ENCODE data around the gene RERG.

Gene RERG

DNA sequence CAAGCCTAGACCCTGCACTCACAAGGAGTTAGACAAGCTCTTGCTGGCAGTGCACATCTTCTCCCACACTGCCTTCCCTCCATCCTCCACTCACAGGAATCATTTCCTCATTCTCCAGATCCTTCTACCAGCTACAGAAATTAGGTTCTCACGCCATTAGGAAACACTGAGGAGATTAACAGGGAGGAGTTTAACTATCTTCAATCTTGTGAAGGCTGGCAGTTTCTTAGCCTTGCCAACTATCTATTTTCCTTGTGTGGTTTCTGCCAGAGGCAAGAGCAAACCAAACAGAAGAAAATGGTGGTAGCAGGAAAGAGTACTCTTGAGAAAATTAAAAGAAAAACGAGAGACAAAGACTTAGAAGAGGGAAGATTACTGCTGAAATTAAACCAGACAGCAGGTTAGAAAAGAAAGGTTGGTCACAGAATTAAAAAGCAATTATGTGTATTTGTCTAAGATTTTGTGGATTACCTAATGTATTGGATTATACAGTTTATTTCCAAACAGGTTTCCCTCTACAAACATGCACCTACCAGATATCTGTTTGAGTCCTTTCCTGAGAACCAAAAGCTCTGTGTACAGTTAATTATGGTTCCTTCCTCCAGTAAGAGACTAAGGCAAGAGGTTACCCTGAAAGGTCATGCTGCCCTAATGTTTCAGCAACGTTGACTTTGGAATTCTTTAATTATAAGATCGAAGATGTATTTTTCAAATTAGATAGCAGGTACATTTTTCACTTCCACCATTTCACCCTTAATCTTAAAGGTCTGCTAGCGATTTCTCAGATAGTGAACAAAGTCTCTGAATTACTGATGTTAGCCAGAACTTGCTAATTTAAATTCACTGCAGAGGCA lies 5.0 kb downstream of the RERG start:
- DNase-seq: no peak

GRCh38 chr12:15214851-15215601 lies 6.2 kb downstream of the RERG start:
- no peak for DNase-seq

DNA sequence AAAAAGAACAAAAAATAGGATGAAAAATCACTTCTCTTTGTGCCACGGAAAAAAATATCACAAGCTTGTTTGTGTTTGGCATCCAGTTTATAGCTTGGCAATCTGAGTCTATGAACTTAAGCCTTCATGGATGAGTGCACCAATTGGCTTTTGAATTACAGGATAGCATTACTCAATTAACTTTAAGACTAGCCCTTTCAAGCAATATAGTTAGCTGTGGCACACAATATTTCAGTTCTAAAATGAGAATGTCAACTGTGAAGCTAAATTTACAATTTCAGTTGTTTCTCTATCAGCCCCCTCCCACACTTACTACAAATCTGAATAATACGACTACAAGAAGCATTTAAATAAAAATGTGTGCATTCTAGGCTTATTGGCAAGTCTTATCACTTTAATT lies 8.3 kb downstream of the RERG start:
- DNase-seq: peak; percentile 3

DNA sequence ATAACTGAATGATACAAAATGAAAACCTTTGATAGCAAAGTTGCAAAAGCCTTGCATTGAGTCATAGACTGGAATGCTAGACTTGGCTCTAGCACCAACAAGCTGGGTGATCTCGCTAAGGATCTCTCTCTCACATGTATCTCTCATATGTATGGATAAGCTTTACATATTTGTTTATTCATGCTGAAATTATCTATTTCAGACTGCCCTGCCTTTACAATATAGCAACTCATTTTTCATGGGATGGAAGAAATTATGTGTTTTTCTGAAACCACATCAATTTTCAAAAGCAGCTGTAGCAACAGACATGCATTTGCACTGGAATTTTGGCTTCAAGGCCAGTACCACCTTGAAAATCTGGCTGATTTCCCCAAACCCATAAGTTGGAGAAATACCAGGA lies 11.4 kb downstream of the RERG start:
- no peak for DNase-seq

DNA sequence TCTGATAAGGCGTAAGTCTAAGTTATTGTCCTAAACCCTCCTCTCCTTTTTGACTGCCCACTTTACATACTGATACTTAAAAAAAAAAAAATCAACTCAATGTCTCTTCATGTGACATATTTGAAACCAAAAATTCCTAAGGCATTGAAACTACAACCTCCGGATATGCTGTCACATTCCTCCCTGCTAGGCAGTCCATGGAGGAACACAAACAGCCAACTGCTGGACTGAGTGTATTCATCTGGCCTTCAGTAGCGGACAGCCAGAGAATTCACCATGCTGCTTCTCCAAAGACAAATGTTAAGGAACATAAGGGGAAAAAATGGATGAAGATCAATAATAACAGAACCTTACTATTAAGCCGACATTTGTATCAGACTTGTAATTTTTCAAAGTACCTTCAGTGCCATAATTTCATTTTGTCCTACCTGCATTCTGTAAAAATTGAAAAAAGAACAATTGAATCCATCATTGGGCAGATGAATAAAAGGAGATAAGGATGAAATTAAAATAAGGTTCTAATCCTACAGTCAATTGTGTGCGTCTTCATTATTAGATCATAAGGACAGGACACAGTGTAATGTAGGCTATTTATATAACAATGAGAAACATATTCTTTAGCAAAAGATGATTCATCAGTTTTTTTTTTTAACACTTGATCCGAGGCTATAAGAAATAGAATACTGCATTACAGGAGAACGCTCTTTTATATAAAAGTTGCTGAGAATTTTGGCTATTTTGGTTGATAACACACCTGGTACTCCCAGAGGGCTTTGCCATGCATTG lies 12.2 kb downstream of the RERG start:
- DNase-seq: no peak

DNA sequence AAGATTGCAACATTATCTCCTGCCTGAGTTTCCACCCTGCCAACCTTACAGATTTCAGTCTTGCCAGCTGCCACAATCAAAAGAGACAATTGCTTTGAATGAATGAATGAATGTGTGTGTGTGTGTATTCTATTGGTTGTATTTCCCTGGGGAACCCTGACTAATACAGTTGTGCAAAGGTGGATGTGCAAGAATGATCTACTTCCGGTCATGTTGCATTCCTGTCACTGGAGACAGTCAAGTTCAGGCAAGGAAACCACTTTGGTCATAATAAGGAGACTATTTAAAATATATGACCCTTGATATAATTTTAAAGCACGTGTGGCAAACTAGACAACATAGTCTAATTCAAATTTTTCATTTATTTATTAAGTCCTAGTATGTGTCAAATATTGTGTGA lies 13.1 kb downstream of the RERG start:
- DNase-seq: no peak

GRCh38 chr12:15206831-15207389 lies 14.3 kb downstream of the RERG start:
- DNase-seq: no peak

DNA sequence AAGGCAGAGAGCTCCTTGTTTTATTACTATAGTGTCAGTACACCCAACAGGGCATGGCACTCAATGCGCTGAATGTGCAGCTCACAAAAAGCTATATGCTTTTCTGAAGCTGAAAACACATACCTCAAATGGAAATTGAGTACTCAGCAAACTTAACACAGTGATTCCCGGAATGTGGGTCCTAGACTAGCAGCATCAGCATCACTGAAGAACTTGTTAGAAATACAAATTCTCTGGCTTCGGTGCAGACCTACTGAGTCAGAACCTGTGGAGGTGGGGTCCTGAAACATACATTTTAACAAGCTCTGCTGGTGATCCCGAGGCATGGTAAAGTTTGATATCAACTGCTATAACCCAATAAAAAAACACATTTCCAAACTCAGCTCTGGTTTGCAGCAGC lies 14.9 kb downstream of the RERG start:
- DNase-seq: no peak

DNA sequence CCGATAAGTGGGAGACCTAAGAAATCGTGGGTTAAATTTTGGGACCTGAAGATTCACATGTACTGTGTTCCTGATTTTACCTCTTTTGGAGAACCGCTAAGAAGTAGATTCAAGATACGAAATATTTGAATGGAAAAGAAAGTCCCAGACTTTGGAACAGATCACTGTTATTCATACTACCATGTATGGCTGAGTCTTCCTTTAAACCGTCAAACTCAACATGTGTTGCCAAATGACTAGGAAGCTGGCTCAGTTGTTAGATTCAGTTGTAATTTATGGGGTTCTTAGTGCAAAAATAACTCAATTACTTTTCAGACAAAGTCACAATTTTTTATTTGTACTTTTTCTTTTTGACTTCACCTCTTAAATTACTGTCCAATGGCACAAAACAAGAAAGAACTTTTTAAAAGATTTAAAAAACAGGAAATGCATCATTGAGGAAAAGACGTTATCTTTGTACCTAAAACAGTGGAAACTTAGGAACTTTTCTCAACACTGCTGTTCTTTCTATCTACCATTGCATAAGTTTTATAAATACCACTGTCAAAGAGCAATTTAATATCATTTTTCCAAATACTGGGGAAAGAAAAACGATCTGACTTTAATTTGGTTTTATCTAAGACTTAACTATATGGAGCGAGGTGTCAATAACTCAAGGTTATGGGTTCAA lies 15.7 kb downstream of the RERG start:
- no peak for DNase-seq

DNA sequence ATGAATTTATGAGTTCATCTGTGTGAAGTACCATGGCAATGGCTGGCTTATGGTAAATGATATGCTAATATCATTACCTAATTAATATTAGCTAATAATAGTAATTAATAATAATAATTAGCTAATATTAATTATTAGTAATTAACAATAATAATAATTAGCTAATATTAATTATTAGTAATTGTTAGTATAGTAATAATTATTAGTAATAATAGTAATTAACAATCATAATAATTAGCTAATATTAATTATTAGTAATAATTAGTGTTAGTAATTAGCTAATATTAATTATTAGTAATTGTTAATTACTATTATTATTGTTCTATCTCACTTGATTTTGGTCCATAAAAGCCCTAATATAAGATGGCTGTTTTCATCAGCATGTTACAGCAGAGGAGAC lies 19.8 kb downstream of the RERG start:
- DNase-seq: no peak

DNA sequence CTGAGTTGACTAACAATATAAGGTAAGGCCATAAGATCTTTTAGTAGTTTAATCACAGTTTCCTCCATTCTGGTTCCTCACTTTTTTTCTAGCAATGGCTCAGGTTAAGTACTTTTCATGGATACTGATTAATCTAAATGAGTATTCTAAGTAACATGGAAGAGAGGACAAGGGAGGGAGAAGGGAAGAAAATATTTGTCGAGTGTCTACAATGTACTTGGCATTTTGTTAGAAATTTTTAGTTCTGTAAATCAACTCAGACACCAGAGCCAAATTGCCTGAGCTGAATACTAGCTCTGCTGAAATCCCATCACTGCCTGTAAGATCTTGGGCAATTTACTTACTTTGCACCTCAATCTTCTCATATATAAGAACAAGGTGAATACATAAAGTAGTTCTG lies 20.2 kb downstream of the RERG start:
- DNase-seq: no peak

DNA sequence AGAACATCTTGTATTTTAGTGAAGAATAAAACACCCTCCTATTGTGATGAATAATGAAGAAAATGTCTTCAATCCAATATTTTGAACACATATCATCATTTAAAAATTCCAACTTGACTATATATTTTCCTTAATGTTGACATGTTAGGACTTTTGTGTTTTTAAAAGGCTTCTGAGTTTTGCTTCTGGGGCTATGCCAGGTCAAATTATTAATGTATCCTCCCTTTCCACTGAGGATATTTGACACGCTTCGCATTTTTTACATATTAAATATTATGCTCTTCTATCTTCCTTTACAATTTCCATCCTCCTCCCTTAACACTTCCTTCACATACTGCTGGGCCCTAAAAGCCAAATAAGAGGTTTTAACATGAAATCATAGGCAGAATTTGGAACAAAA lies 20.6 kb downstream of the RERG start:
- no peak for DNase-seq

DNA sequence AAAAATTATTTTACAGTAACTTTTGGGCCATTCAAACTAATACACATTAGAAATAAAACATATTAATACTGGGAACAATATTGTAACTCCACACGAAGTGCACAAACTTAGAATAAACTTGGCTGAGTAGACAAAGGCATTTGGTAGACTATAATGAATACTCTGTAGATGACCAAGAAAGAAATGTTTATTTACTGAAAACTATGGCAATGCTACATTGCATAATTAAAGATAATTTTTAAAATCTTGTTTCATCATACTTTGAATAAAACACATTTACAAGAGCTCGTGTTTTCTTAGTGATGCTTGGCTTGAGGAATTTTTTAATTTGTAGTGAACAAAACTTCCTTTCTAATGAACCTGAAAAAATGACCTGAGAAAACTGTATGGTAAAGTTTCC lies 21.3 kb downstream of the RERG start:
- no peak for DNase-seq

- no peak for DNase-seq
Observed at GRCh38 chr12:15196678-15197505, 24.3 kb downstream of the RERG start.

DNA sequence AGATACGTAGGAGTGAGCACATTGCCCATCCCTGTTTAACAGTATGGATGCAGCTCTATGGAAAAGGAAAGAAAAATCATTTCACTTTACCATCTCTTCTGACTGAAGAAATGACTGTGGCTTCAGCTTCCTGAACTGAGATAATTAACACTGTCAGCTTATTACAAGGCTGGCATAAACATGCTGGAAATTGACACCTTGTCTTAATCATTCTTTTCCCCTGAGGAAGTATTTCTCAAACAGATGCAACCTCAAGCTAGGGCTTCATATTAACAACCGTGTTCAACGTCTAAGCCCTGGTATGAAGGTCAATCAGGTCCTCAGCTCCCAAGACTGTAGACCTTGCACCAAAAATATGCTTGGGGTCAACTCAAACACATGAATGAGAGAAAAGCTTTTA lies 25.0 kb downstream of the RERG start:
- DNase-seq: no peak

GRCh38 chr12:15194456-15195368 lies 26.5 kb downstream of the RERG start:
- DNase-seq: no peak

GRCh38 chr12:15193946-15194345 lies 27.3 kb downstream of the RERG start:
- DNase-seq: no peak

DNA sequence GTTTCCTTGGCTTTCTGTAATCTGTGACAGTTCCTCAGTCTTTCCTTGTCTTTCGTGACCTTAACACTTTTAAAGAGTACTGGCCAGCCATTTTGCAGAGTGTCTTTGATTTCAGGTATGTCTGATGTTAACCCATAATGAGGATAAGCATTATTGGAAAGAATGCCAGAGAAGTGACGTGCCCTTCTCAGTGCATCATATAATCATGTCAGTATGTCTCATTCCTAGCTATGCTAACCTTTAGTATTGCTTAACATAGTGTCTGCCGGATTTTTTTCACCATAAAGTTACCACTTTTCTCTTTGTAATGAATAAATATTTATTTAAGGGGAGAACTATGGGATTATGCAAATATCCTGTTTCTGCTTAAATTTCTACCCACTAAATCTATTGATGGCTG lies 28.5 kb downstream of the RERG start:
- DNase-seq: no peak

GRCh38 chr12:15188127-15188526 lies 33.1 kb downstream of the RERG start:
- DNase-seq: no peak

- no peak for DNase-seq
Observed at GRCh38 chr12:15186597-15186996, 34.6 kb downstream of the RERG start.

DNA sequence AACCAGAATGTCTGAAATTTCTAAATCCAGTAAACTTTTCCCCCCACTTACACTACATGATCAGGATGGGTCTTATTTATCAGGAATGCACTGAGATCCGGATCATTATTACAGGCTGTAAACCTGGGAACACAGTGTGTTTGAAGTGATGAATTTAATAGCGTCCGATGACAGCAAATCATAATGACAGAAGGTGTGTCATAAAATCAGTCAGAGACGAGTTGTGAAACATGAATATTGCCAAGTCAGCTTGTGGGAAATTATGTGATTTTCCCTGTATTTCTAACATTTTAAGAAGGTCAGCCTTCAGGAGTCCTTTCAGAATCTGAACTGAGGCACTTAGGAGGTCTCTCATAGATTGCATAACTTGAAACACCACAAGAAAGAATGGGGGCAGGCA lies 36.7 kb downstream of the RERG start:
- no peak for DNase-seq
